GM12892 (cell line): Measurements from ENCODE around the gene APMAP.

ENCODE experiments used
- POLR2A ChIP-seq: IDR thresholded peaks from 2 replicates; pipeline ENCODE4 v1.6.1; 2011; ENCODE audit warnings: low read depth, low read length, control low read depth
- POLR2AphosphoS5 ChIP-seq: IDR thresholded peaks from 2 replicates; pipeline ENCODE4 v1.6.1; 2011; ENCODE audit warnings: low read depth, low read length, control low read depth
- TAF1 ChIP-seq: IDR thresholded peaks from 2 replicates; pipeline ENCODE4 v1.6.1; 2011; ENCODE audit warnings: low read depth, mild to moderate bottlenecking, control low read depth, low read length, borderline replicate concordance

GRCh38 chr20:25005661-25006060 lies 13.1 kb upstream of the APMAP start:
- TF ChIP-seq POLR2A = no peak
- no peak for TF ChIP-seq POLR2AphosphoS5
- TF ChIP-seq TAF1 = no peak
